Esophagus muscularis mucosa (tissue), 4 donors: ENCODE measurements around the gene PTTG1. TPM values are rescaled to one million over a fixed set of nuclear protein-coding genes. Genes with fewer than 3 reads are reported as not detected.

Experiments
- DNase-seq: peaks from one replicate; pipeline ENCODE4 v3.0.0-alpha.2; 2017; ENCODE audit errors: extremely low spot score
- H3K27ac ChIP-seq, 4 donors: fragments of 200-600 bp; sonication (generic); replicated peaks in 1 of 4; 1 replicate in 3 of 4; 2 replicates in 1 of 4; pipeline ENCODE4 v1.5.1; 2016 to 2019; ENCODE audit warnings: mild to moderate bottlenecking in 1 of 4
- H3K27me3 ChIP-seq, 4 donors: fragments of 200-600 bp; sonication (generic); one replicate each; pipeline versions ENCODE4 v1.5.1 to v1.6.0; 2016 to 2019
- H3K36me3 ChIP-seq, 4 donors: fragments of 200-600 bp; sonication (generic); one replicate each; pipeline ENCODE4 v1.5.1; 2016 to 2019
- H3K4me1 ChIP-seq, 4 donors: fragments of 200-600 bp; sonication (generic); one replicate each; pipeline ENCODE4 v1.5.1; 2016 to 2019
- H3K4me3 ChIP-seq, 4 donors: fragments of 200-600 bp; sonication (generic); 1 replicate in 2 of 4; 2 replicates in 2 of 4; pipeline ENCODE4 v1.5.1; 2016 to 2019; ENCODE audit warnings: mild to moderate bottlenecking in 4 of 4, moderate library complexity in 1 of 4
- H3K9me3 ChIP-seq, 4 donors: fragments of 200-600 bp; sonication (generic); 1 replicate in 3 of 4; 2 replicates in 1 of 4; pipeline ENCODE4 v1.5.1; 2016 to 2019
- CTCF ChIP-seq, 3 experiments: fragments of 200-600 bp in 2 of 3; fragments of 450-650 bp in 1 of 3; sonication (generic) in 2 of 3; IDR thresholded peaks; one replicate each; pipeline ENCODE4 v1.5.1; 2017 to 2019; ENCODE audit warnings: antibody characterized with exemption in 3 of 3, mild to moderate bottlenecking in 2 of 3, moderate library complexity in 1 of 3
- EP300 ChIP-seq: sonication (generic); formaldehyde crosslinking; IDR thresholded peaks from one replicate; pipeline ENCODE4 v1.6.1; 2017; ENCODE audit warnings: antibody characterized with exemption
- POLR2A ChIP-seq: fragments of 450-650 bp; IDR thresholded peaks from one replicate; pipeline ENCODE4 v1.6.1; 2017; ENCODE audit warnings: antibody characterized with exemption, moderate library complexity, mild to moderate bottlenecking, low read depth
- POLR2AphosphoS5 ChIP-seq, 2 donors: sonication (generic); formaldehyde crosslinking; IDR thresholded peaks; one replicate each; pipeline ENCODE4 v1.6.1; 2017; ENCODE audit warnings: antibody characterized with exemption in 2 of 2
- WGBS: methylation state at CpG from one replicate; pipeline ENCODE4 v1.1.5; 2018; 5-methylcytosine and 5-hydroxymethylcytosine counted together
- intact Hi-C: fragments of 100-400 bp; cut with DNase I; formaldehyde crosslinking; loops from one replicate; pipeline ENCODE4 v1.15.1; 2023
- total RNA-seq, 4 donors: library from RNA; depleted of rRNA; stranded (reverse); fragments of >200 nt; gene quantifications; one replicate each; pipeline versions ENCODE4 v1.1.0 to v1.2.1, GENCODE V29; 2016

Gene PTTG1
- total RNA-seq, 4 donors from 2014 or later, result 2.6 to 6.3 (median 5.5) TPM; not detected in 1

GRCh38 chr5:160455600-160455999 lies 33.9 kb downstream of the PTTG1 start:
- no peak for TF ChIP-seq CTCF (IDR thresholded peaks at IDR 0.05)
- TF ChIP-seq POLR2AphosphoS5 (IDR thresholded peaks at IDR 0.05), result no peak
- TF ChIP-seq EP300, result no peak
- no peak for TF ChIP-seq POLR2A
- 69% methylated on average over 4 of the region's 4 CpGs for WGBS

GRCh38 chr5:160456480-160457177 lies 35.0 kb downstream of the PTTG1 start:
- TF ChIP-seq POLR2A (no peak), CTCF (IDR thresholded peaks at IDR 0.05) (no peak), EP300 (no peak), POLR2AphosphoS5 (IDR thresholded peaks at IDR 0.05) (no peak)
- no peaks in the 10 kb centered on the region for H3K36me3 ChIP-seq
- H3K4me1 ChIP-seq, result no peaks in the 10 kb centered on the region
- no peaks in the 10 kb centered on the region for H3K9me3 ChIP-seq
- intact Hi-C loops, result no loop called here
- DNase-seq, result no peak
- no peak overlapping the region for H3K27ac ChIP-seq
- WGBS, result 78% methylated on average over 9 of the region's 9 CpGs
- H3K4me3 ChIP-seq, result no peak overlapping the region
- peaks cover 0 to 13% (median 0%) of the 10 kb centered on the region in 4 donors for H3K27me3 ChIP-seq

More at GRCh38 chr5:160455600-160455999, 33.9 kb downstream of the PTTG1 start:
- no peak overlapping the region for H3K27ac ChIP-seq
- H3K27me3 ChIP-seq, result peaks cover 0 to 13% (median 0%) of the 10 kb centered on the region in 4 donors
- no peaks in the 10 kb centered on the region for H3K36me3 ChIP-seq
- H3K9me3 ChIP-seq, result no peaks in the 10 kb centered on the region
- no peak overlapping the region for H3K4me3 ChIP-seq
- intact Hi-C loops, result no loop called here
- no peak for DNase-seq
- no peaks in the 10 kb centered on the region for H3K4me1 ChIP-seq

- DNase-seq, result no peak
- no peak for TF ChIP-seq EP300
- no peak for TF ChIP-seq POLR2AphosphoS5 (IDR thresholded peaks at IDR 0.05)
- no peak for TF ChIP-seq CTCF (IDR thresholded peaks at IDR 0.05)
- Histone ChIP-seq H3K27me3 (peaks cover 0 to 13% (median 0%) of the 10 kb centered on the region in 4 donors), H3K4me3 (no peak overlapping the region), H3K9me3 (no peaks in the 10 kb centered on the region), H3K4me1 (no peaks in the 10 kb centered on the region), H3K27ac (no peak overlapping the region), H3K36me3 (no peaks in the 10 kb centered on the region)
- WGBS, result 90% methylated on average over 5 of the region's 5 CpGs
- intact Hi-C loops, result no loop called here
These were observed 35.6 kb downstream of the PTTG1 start for GRCh38 chr5:160457252-160457651.

- no peak for DNase-seq
- Histone ChIP-seq H3K27me3 (peaks cover 0 to 13% (median 0%) of the 10 kb centered on the region in 4 donors), H3K4me1 (no peaks in the 10 kb centered on the region), H3K36me3 (no peaks in the 10 kb centered on the region), H3K4me3 (no peak overlapping the region), H3K27ac (no peak overlapping the region), H3K9me3 (no peaks in the 10 kb centered on the region)
- WGBS, result 89% methylated on average over 8 of the region's 8 CpGs
- intact Hi-C loops, result no loop called here
- no peak for TF ChIP-seq POLR2AphosphoS5 (IDR thresholded peaks at IDR 0.05)
These were observed 37.4 kb downstream of the PTTG1 start for GRCh38 chr5:160458806-160459800.
